CD14-positive monocyte (primary cell): ENCODE measurements around the gene CCDC7. TPM values are rescaled to one million over a fixed set of nuclear protein-coding genes. Genes with fewer than 3 reads are reported as not detected.

Source experiments
- DNase-seq, 3 donors: peaks; one replicate each; pipeline ENCODE4 v3.0.0-alpha.2; 2011 to 2022
- H2AFZ ChIP-seq: 2 replicates; pipeline ENCODE4 v1.6.0; 2012; ENCODE audit warnings: mild to moderate bottlenecking, low read depth, low read length, inconsistent platforms; ENCODE audit not compliant: insufficient read depth, poor library complexity, severe bottlenecking
- H3K27ac ChIP-seq, 2 donors: 1 replicate in 1 of 2; 2 replicates in 1 of 2; pipeline ENCODE4 v1.5.1; 2012 to 2013; ENCODE audit warnings: low read length in 2 of 2, control low read depth in 1 of 2, inconsistent platforms in 1 of 2, low read depth in 1 of 2, mild to moderate bottlenecking in 1 of 2
- H3K27me3 ChIP-seq, 2 donors: one replicate each; pipeline versions ENCODE4 v1.6.0 to v1.6.1; 2011 to 2013; ENCODE audit warnings: low read length in 2 of 2; ENCODE audit not compliant: control insufficient read depth in 2 of 2, insufficient read depth in 2 of 2
- H3K36me3 ChIP-seq, 2 donors: replicated peaks in 1 of 2; 1 replicate in 1 of 2; 2 replicates in 1 of 2; pipeline versions ENCODE4 v1.5.1 to v1.6.1; 2012 to 2013; ENCODE audit warnings: low read length in 2 of 2, control low read depth in 1 of 2, inconsistent platforms in 1 of 2, mild to moderate bottlenecking in 1 of 2; ENCODE audit not compliant: insufficient read depth in 2 of 2, control insufficient read depth in 1 of 2
- H3K4me1 ChIP-seq, 2 donors: 1 replicate in 1 of 2; 2 replicates in 1 of 2; pipeline versions ENCODE4 v1.5.1 to v1.6.1; 2012 to 2013; ENCODE audit warnings: low read length in 2 of 2, control low read depth in 1 of 2, inconsistent platforms in 1 of 2, mild to moderate bottlenecking in 1 of 2, moderate library complexity in 1 of 2; ENCODE audit not compliant: insufficient read depth in 2 of 2, control insufficient read depth in 1 of 2
- H3K4me2 ChIP-seq: replicated peaks from 2 replicates; pipeline ENCODE3; 2012; ENCODE audit warnings: low read length, moderate library complexity, mild to moderate bottlenecking; ENCODE audit not compliant: poor library complexity, severe bottlenecking; ENCODE audit errors: extremely low read depth
- H3K4me3 ChIP-seq, 3 experiments: fragments of 200-600 bp in 1 of 3; sonication (generic) in 1 of 3; replicated peaks in 1 of 3; 1 replicate in 2 of 3; 2 replicates in 1 of 3; pipeline ENCODE4 v1.5.1; 2011 to 2013; ENCODE audit warnings: low read length in 3 of 3, mild to moderate bottlenecking in 3 of 3, control low read depth in 2 of 3, low read depth in 2 of 3, inconsistent platforms in 1 of 3, moderate library complexity in 1 of 3
- H3K79me2 ChIP-seq: 2 replicates; pipeline ENCODE4 v1.6.0; 2012; ENCODE audit warnings: mild to moderate bottlenecking, control low read depth, inconsistent platforms, low read length, moderate library complexity; ENCODE audit not compliant: insufficient read depth
- H3K9ac ChIP-seq: 2 replicates; pipeline ENCODE4 v1.6.0; 2017; ENCODE audit warnings: low read length, mild to moderate bottlenecking; ENCODE audit not compliant: insufficient read depth, poor library complexity, severe bottlenecking
- H3K9me3 ChIP-seq, 2 donors: replicated peaks in 1 of 2; 1 replicate in 1 of 2; 2 replicates in 1 of 2; pipeline versions ENCODE4 v1.5.1 to v1.6.1; 2012 to 2013; ENCODE audit warnings: low read length in 2 of 2, control low read depth in 1 of 2; ENCODE audit not compliant: control insufficient read depth in 1 of 2, insufficient read depth in 1 of 2
- H4K20me1 ChIP-seq: 2 replicates; pipeline ENCODE4 v1.6.0; 2012; ENCODE audit warnings: mild to moderate bottlenecking, low read length, control low read depth, moderate library complexity; ENCODE audit not compliant: insufficient read depth
- H3K27ac Mint-ChIP-seq, 7 donors: one replicate each; pipeline ENCODE4 v1.8.0; 2020; ENCODE audit warnings: mild to moderate bottlenecking in 7 of 7, mixed read lengths in 7 of 7, moderate library complexity in 6 of 7, inconsistent platforms in 2 of 7
- H3K27me3 Mint-ChIP-seq, 3 donors: one replicate each; pipeline ENCODE4 v1.8.0; 2021 to 2022; ENCODE audit warnings: low read depth in 3 of 3, mild to moderate bottlenecking in 3 of 3, mixed read lengths in 3 of 3, moderate library complexity in 3 of 3, inconsistent platforms in 1 of 3
- H3K36me3 Mint-ChIP-seq, 2 donors: one replicate each; pipeline ENCODE4 v1.8.0; 2020; ENCODE audit warnings: mixed read lengths in 2 of 2, inconsistent platforms in 1 of 2, mild to moderate bottlenecking in 1 of 2
- H3K4me1 Mint-ChIP-seq: one replicate; pipeline ENCODE4 v1.8.0; 2020; ENCODE audit warnings: mild to moderate bottlenecking, mixed read lengths
- H3K4me3 Mint-ChIP-seq, 2 donors: one replicate each; pipeline ENCODE4 v1.8.0; 2020; ENCODE audit warnings: mild to moderate bottlenecking in 2 of 2, mixed read lengths in 2 of 2, moderate library complexity in 1 of 2
- H3K9me3 Mint-ChIP-seq, 7 donors: one replicate each; pipeline ENCODE4 v1.8.0; 2020 to 2022; ENCODE audit warnings: mixed read lengths in 7 of 7, mild to moderate bottlenecking in 6 of 7, moderate library complexity in 6 of 7, inconsistent platforms in 2 of 7
- WGBS: methylation state at CpG from one replicate; pipeline ENCODE4 v1.1.5; 2013; ENCODE audit warnings: missing lambda C conversion rate; ENCODE audit not compliant: insufficient coverage; 5-methylcytosine and 5-hydroxymethylcytosine counted together
- intact Hi-C, 2 donors: fragments of 100-400 bp; cut with micrococcal nuclease; formaldehyde crosslinking; loops; one replicate each; pipeline versions ENCODE4 v1.15.0 to v1.15.1; 2023
- polyA plus RNA-seq, 3 donors: library from polyadenylated mRNA; depleted of rRNA in 1 of 3; unstranded in 2 of 3; stranded (reverse) in 1 of 3; fragments of 300-500 nt in 2 of 3; fragments of >200 nt in 1 of 3; fragmentation: Illumina TruSeq in 2 of 3; gene quantifications; 1 replicate in 2 of 3; 2 replicates in 1 of 3; pipeline ENCODE4 v1.2.3, GENCODE V29; 2012 to 2021
- TF ChIP-seq, protein P1 (sequence below): fragments of 200-600 bp; IDR thresholded peaks from one replicate; pipeline ENCODE4 v1.8.0; 2022; ENCODE audit warnings: antibody characterized with exemption, mild to moderate bottlenecking

CCDC7 gene
- polyA plus RNA-seq, 3 donors, result 1.3 to 2.3 (median 2.0) TPM

GRCh38 chr10:32738958-32739357 lies 293.0 kb downstream of the CCDC7 start:
- WGBS, result no CpG with 5 or more reads among the region's 3 CpGs
- intact Hi-C loops, result no loop called here
- TF ChIP-seq, protein P1, sequence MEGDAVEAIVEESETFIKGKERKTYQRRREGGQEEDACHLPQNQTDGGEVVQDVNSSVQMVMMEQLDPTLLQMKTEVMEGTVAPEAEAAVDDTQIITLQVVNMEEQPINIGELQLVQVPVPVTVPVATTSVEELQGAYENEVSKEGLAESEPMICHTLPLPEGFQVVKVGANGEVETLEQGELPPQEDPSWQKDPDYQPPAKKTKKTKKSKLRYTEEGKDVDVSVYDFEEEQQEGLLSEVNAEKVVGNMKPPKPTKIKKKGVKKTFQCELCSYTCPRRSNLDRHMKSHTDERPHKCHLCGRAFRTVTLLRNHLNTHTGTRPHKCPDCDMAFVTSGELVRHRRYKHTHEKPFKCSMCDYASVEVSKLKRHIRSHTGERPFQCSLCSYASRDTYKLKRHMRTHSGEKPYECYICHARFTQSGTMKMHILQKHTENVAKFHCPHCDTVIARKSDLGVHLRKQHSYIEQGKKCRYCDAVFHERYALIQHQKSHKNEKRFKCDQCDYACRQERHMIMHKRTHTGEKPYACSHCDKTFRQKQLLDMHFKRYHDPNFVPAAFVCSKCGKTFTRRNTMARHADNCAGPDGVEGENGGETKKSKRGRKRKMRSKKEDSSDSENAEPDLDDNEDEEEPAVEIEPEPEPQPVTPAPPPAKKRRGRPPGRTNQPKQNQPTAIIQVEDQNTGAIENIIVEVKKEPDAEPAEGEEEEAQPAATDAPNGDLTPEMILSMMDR, result no peak
- Histone ChIP-seq H3K79me2 (no peaks in the 10 kb centered on the region), H4K20me1 (no peaks in the 10 kb centered on the region), H3K4me2 (no peak overlapping the region), H3K36me3 (no peaks in the 10 kb centered on the region), H3K27ac (no peak overlapping the region), H3K4me1 (no peaks in the 10 kb centered on the region), H3K4me3 (no peak overlapping the region), H3K9ac (no peak overlapping the region), H3K9me3 (no peaks in the 10 kb centered on the region), H2AFZ (no peak overlapping the region), H3K27me3 (no peaks in the 10 kb centered on the region)
- Mint-ChIP-seq H3K4me1 (no peaks in the 10 kb centered on the region), H3K4me3 (no peak overlapping the region), H3K27ac (no peak overlapping the region), H3K9me3 (peaks cover 0 to 8% (median 6%) of the 10 kb centered on the region in 7 donors), H3K27me3 (peaks cover 0 to 2% (median 0%) of the 10 kb centered on the region in 3 donors), H3K36me3 (no peaks in the 10 kb centered on the region)
- DNase-seq, result no peak

DNA sequence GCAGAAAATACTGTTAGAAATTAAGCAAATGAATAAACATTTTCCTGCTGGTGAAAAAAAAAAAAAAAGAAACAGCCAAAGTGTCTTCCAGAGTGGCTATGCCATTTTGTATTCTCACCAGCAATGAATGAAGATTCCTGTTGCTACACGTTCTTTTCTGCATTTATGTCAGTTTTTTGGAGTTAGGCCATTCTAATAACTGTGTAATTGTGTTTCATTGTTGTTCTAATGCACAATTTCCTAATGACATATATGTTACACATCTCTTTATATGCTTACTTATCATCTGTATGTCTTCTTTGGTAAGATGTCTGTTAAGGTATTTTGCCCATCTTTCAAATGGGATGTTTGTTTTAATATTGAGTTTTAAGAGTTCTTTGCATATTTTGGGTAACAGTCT lies 298.4 kb downstream of the CCDC7 start:
- peaks cover 5 to 15% of the 10 kb centered on the region in 2 donors for H3K36me3 Mint-ChIP-seq
- H3K27ac Mint-ChIP-seq, result no peak overlapping the region
- H2AFZ ChIP-seq, result no peak overlapping the region
- H3K27me3 ChIP-seq, result no peaks in the 10 kb centered on the region
- intact Hi-C loops, result no loop called here
- H3K4me1 ChIP-seq, result no peaks in the 10 kb centered on the region
- no peaks in the 10 kb centered on the region for H3K36me3 ChIP-seq
- DNase-seq, result no peak
- H3K4me3 ChIP-seq, result no peak overlapping the region
- no peaks in the 10 kb centered on the region for H3K79me2 ChIP-seq
- TF ChIP-seq, protein P1, result no peak
- peaks cover 0 to 15% (median 9%) of the 10 kb centered on the region in 7 donors for H3K9me3 Mint-ChIP-seq
- WGBS, result no CpG with 5 or more reads among the region's 1 CpG
- no peaks in the 10 kb centered on the region for H3K4me1 Mint-ChIP-seq
- peaks cover 4 to 12% of the 10 kb centered on the region in 2 donors for H3K9me3 ChIP-seq
- no peak overlapping the region for H3K4me3 Mint-ChIP-seq
- no peak overlapping the region for H3K27ac ChIP-seq
- H4K20me1 ChIP-seq, result no peaks in the 10 kb centered on the region
- H3K27me3 Mint-ChIP-seq, result no peaks in the 10 kb centered on the region
- no peak overlapping the region for H3K9ac ChIP-seq
- no peak overlapping the region for H3K4me2 ChIP-seq
